K562 (cell line): ENCODE data around the gene ACAT1. TPM values are rescaled to one million over a fixed set of nuclear protein-coding genes. Genes with fewer than 3 reads are reported as not detected.
A peak's percentile ranks its signal among the peaks of the same experiment; 100 is the strongest.

Experiments used
- ARID1B ChIP-seq: fragments of 450-650 bp; IDR thresholded peaks from 2 replicates; pipeline ENCODE4 v1.6.1; 2016; ENCODE audit warnings: antibody characterized with exemption, mild to moderate bottlenecking, inconsistent platforms
- BACH1 ChIP-seq: fragments of 200-800 bp; sonication (Bioruptor generic); IDR thresholded peaks from 2 replicates; pipeline ENCODE4 v1.6.1; 2016; ENCODE audit warnings: missing genetic modification characterization, missing compliant biosample characterization
- CBFA2T2 ChIP-seq: fragments of 450-650 bp; conservative IDR thresholded peaks from 2 replicates; pipeline ENCODE4 v1.6.1; 2017; ENCODE audit warnings: mild to moderate bottlenecking
- EP300 ChIP-seq: IDR thresholded peaks from 2 replicates; pipeline ENCODE4 v1.6.1; 2012; ENCODE audit warnings: low read length, improper control_type of control experiment
- ILF3 ChIP-seq: fragments of 450-650 bp; IDR thresholded peaks from 2 replicates; pipeline ENCODE4 v1.6.1; 2018; ENCODE audit warnings: antibody characterized with exemption, mild to moderate bottlenecking, moderate library complexity, borderline replicate concordance
- KHSRP ChIP-seq: fragments of 450-650 bp; IDR thresholded peaks from 2 replicates; pipeline ENCODE4 v1.6.1; 2017
- NFYB ChIP-seq: IDR thresholded peaks from 2 replicates; pipeline ENCODE4 v1.6.1; 2011; ENCODE audit warnings: mild to moderate bottlenecking, moderate library complexity; ENCODE audit not compliant: insufficient read length; ENCODE audit errors: extremely low read depth
- PCBP1 ChIP-seq: fragments of 200-400 bp; formaldehyde crosslinking; IDR thresholded peaks from 2 replicates; pipeline ENCODE4 v1.6.1; 2018; ENCODE audit warnings: mild to moderate bottlenecking, low read depth, low read length; ENCODE audit not compliant: poor library complexity, severe bottlenecking
- SOX6 ChIP-seq: fragments of 450-650 bp; IDR thresholded peaks from 2 replicates; pipeline ENCODE4 v1.6.1; 2014; ENCODE audit warnings: mild to moderate bottlenecking
- TAL1 ChIP-seq: fragments of 450-650 bp; IDR thresholded peaks from 2 replicates; pipeline ENCODE4 v1.6.1; 2016; ENCODE audit warnings: mild to moderate bottlenecking
- ZBTB11 ChIP-seq, 3 experiments: fragments of 200-800 bp in 1 of 3; fragments of 250-450 bp in 1 of 3; fragments of 450-650 bp in 1 of 3; sonication (Bioruptor Pico) in 1 of 3; sonication (Bioruptor generic) in 1 of 3; formaldehyde crosslinking in 1 of 3; IDR thresholded peaks; 2 replicates each; pipeline versions ENCODE4 v1.6.1 to v1.8.0; 2016 to 2022; ENCODE audit warnings: mild to moderate bottlenecking in 2 of 3, missing genetic modification characterization in 2 of 3, missing compliant biosample characterization in 1 of 3, moderate library complexity in 1 of 3
- ZC3H8 ChIP-seq: fragments of 450-650 bp; IDR thresholded peaks from 2 replicates; pipeline ENCODE4 v1.6.1; 2017
- ZNF282 ChIP-seq: sonication (generic); formaldehyde crosslinking; IDR thresholded peaks from 2 replicates; pipeline ENCODE4 v1.8.1; 2023; ENCODE audit warnings: missing genetic modification reagents
- polyA plus RNA-seq, 8 experiments: library from polyadenylated mRNA; depleted of rRNA in 4 of 8; stranded (reverse) in 5 of 8; unstranded in 3 of 8; fragments of >200 nt; fragmentation: Nextera tagmentation in 2 of 8; fragmentation: Illumina TruSeq in 1 of 8; extraction: Ambion mirVana in 2 of 8; extraction: Trizol in 1 of 8; gene quantifications; 2 replicates each; pipeline versions ENCODE4 v1.2.1 to v1.2.3, GENCODE V29; 2011 to 2014; ENCODE audit warnings: inconsistent platforms in 1 of 8, missing spikeins in 1 of 8
- total RNA-seq, 7 experiments: library from RNA; depleted of rRNA in 6 of 7; stranded (reverse); fragments of >200 nt in 6 of 7; fragmentation: Illumina TruSeq in 2 of 7; extraction: Trizol in 2 of 7; gene quantifications; 2 replicates each; pipeline versions ENCODE4 v1.2.1 to v1.2.3, GENCODE V29; 2011 to 2021; ENCODE audit warnings: low replicate concordance in 1 of 7
- TF ChIP-seq, protein P1 (sequence below): IDR thresholded peaks from 2 replicates; pipeline ENCODE4 v1.6.1; 2014; ENCODE audit warnings: antibody characterized with exemption

Gene ACAT1
- total and polyA plus RNA-seq, 9 of the 15 experiments (the other 6 are each of a cell fraction or from before 2014, with no cell fraction given) = 65.1 to 204 (median 104) TPM

- TF ChIP-seq ILF3 (0 out of 2 replicates have a peak, but pooled peaks have one; percentile 35), ZNF282 (CRISPR knock-in tag) (no peak), SOX6 (no peak), ZC3H8 (no peak), TAL1 (peak; percentile 43), EP300 (no peak), NFYB (no peak), PCBP1 (no peak), CBFA2T2 (peak; percentile 43), KHSRP (no peak), BACH1 (no peak), ZBTB11 (CRISPR knock-in tag; IDR thresholded peaks at IDR 0.05) (no peak), ARID1B (peak; percentile 74)
- TF ChIP-seq, protein P1, sequence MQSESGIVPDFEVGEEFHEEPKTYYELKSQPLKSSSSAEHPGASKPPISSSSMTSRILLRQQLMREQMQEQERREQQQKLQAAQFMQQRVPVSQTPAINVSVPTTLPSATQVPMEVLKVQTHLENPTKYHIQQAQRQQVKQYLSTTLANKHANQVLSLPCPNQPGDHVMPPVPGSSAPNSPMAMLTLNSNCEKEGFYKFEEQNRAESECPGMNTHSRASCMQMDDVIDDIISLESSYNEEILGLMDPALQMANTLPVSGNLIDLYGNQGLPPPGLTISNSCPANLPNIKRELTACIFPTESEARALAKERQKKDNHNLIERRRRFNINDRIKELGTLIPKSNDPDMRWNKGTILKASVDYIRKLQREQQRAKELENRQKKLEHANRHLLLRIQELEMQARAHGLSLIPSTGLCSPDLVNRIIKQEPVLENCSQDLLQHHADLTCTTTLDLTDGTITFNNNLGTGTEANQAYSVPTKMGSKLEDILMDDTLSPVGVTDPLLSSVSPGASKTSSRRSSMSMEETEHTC = no peak
- TF ChIP-seq, all 486 proteins: peak for 6
Measured at GRCh38 chr11:108148556-108148955, 27.2 kb downstream of the ACAT1 start (continued).
